HG03139 (cell line): ENCODE results near the gene ENAH.
A peak's percentile ranks its signal among the peaks of the same experiment; 100 is the strongest.

Experiments
- ATAC-seq: cut with Tn5 transposase; IDR thresholded peaks from one replicate; pipeline ENCODE4 v1.9.1; 2021; ENCODE audit not compliant: unreplicated experiment

Gene ENAH

DNA sequence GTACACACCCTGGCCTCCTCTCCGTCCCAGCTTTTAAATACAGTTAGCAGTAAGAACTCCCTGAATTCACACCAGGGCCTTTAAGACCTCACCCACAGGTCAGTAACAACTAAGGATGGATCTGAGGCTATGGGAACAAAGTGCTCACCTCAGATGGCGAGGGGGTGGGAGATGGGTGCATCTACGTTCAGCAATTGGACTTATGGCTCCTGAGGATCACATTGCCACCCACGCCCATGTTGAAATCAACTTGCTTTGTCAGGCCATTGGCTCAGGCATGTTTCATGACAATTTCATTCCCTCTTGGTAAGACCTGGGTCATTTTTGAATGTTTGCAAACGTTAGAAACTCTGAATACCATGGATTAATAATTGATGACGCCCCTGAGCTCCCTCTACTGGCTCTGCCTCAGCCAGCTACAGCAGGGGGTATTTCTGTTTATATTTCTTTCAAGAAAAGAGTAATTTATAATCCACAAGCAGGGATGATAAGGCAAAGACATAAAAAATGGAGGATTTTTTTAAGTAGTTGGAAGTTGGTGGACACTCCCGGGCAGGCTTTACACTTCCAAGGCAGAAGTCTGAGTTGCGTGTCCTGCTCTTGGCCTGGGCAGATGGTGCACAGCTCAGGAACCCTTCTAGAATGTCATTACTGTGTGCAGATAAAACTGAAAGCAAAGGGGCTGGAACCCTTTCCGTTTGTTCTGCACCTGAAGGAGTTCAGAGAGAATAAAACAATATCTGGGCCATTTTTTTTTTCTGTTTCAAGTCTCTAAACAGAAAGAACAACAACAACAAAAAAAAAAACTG lies 211.4 kb downstream of the ENAH start:
- peak; percentile 41 for ATAC-seq

GRCh38 chr1:225440380-225441221 lies 212.3 kb downstream of the ENAH start:
- ATAC-seq: no peak

DNA sequence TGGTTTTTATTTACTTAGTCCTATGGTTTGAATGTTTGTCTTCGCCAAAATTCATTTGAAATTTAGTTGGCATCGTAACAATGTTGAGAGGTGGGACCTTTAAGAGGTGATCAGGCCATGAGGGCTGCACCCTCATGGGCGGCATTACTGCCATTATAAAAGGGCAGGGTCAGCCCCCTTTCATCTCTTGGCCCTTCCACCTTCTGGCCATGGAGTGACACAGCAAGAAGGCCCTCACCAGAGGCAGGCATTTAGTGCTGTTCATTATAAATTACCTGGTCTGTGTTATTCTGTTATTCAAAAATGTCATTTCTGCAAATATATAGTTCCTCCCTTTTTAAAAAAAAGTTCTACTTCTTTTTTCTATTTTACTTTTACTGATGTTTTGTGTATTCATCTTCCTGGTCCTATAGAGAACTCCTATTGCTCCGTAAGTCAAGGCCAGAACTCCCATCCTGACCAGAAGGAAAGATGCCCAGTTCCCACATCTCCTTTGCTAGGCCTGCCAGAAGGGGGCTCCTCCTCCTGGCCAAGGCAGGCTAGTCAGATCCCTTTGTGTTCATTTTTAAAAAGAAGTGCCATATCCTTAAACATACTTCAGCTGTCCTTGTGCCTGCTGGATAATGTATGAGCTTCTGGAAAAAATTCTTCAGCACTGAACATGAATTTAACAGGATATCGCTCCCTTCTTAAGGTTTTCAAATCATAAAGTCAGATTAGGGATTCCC lies 215.0 kb downstream of the ENAH start:
- ATAC-seq: no peak
